H9 (cell line): ENCODE measurements around the gene ST14. TPM values are rescaled to one million over a fixed set of nuclear protein-coding genes. Genes with fewer than 3 reads are reported as not detected.
A peak's percentile ranks its signal among the peaks of the same experiment; 100 is the strongest.

ENCODE experiments used
- DNase-seq: peaks from one replicate; pipeline ENCODE4 v3.0.0-alpha.2; 2017
- H2AFZ ChIP-seq: one replicate; pipeline ENCODE4 v1.6.1; 2013; ENCODE audit warnings: mild to moderate bottlenecking, low read length, control low read depth, moderate library complexity
- H2AK5ac ChIP-seq: 2 replicates; pipeline ENCODE4 v1.6.1; 2013; ENCODE audit warnings: low read length, control low read depth, mixed read lengths; ENCODE audit not compliant: insufficient read length
- H2BK120ac ChIP-seq: one replicate; pipeline ENCODE4 v1.6.1; 2013; ENCODE audit warnings: low read depth, mild to moderate bottlenecking, low read length, control low read depth, inconsistent platforms; ENCODE audit not compliant: poor library complexity, severe bottlenecking
- H2BK12ac ChIP-seq: 2 replicates; pipeline ENCODE4 v1.6.1; 2013; ENCODE audit warnings: low read length, control low read depth, mixed read lengths, low read depth; ENCODE audit not compliant: insufficient read length
- H2BK15ac ChIP-seq: 2 replicates; pipeline ENCODE4 v1.6.1; 2013; ENCODE audit warnings: low read depth, low read length, control low read depth
- H2BK20ac ChIP-seq: one replicate; pipeline ENCODE4 v1.6.1; 2013; ENCODE audit warnings: low read depth, mild to moderate bottlenecking, low read length, control low read depth, inconsistent platforms; ENCODE audit not compliant: poor library complexity, severe bottlenecking
- H2BK5ac ChIP-seq: 2 replicates; pipeline ENCODE4 v1.6.1; 2013; ENCODE audit warnings: low read length, control low read depth, mixed read lengths; ENCODE audit not compliant: insufficient read length
- H3K14ac ChIP-seq: 2 replicates; pipeline ENCODE4 v1.6.1; 2013; ENCODE audit warnings: low read length, control low read depth; ENCODE audit not compliant: insufficient read depth
- H3K18ac ChIP-seq: 2 replicates; pipeline ENCODE4 v1.6.1; 2013; ENCODE audit warnings: low read depth, mild to moderate bottlenecking, mixed read lengths, low read length, control low read depth; ENCODE audit not compliant: insufficient read length
- H3K23ac ChIP-seq: 2 replicates; pipeline ENCODE4 v1.6.1; 2013; ENCODE audit warnings: low read length, control low read depth, mixed read lengths, low read depth; ENCODE audit not compliant: insufficient read length
- H3K23me2 ChIP-seq: 2 replicates; pipeline ENCODE4 v1.6.1; 2013; ENCODE audit warnings: low read depth, mild to moderate bottlenecking, mixed read lengths, low read length, control low read depth; ENCODE audit not compliant: insufficient read length, poor library complexity, severe bottlenecking
- H3K27ac ChIP-seq: 2 replicates; pipeline ENCODE4 v1.5.1; 2013; ENCODE audit warnings: low read length, control low read depth, mixed read lengths, low read depth; ENCODE audit not compliant: insufficient read length
- H3K27me3 ChIP-seq: 2 replicates; pipeline ENCODE4 v1.6.1; 2013; ENCODE audit warnings: low read length, control low read depth, inconsistent platforms; ENCODE audit not compliant: insufficient read depth
- H3K4ac ChIP-seq: 2 replicates; pipeline ENCODE4 v1.6.1; 2013; ENCODE audit warnings: low read depth, mild to moderate bottlenecking, control low read depth, inconsistent platforms, low read length, moderate library complexity
- H3K4me1 ChIP-seq: 2 replicates; pipeline ENCODE4 v1.6.1; 2013; ENCODE audit warnings: low read length, control low read depth, inconsistent platforms; ENCODE audit not compliant: insufficient read depth
- H3K4me2 ChIP-seq: 2 replicates; pipeline ENCODE4 v1.6.1; 2013; ENCODE audit warnings: low read length, control low read depth, mixed read lengths; ENCODE audit not compliant: insufficient read length, insufficient read depth
- H3K56ac ChIP-seq: 2 replicates; pipeline ENCODE4 v1.6.1; 2013; ENCODE audit warnings: low read depth, mild to moderate bottlenecking, mixed read lengths, low read length, control low read depth; ENCODE audit not compliant: insufficient read length
- H3K79me1 ChIP-seq: 2 replicates; pipeline ENCODE4 v1.6.1; 2013; ENCODE audit warnings: low read depth, mild to moderate bottlenecking, moderate library complexity, low read length, control low read depth, inconsistent platforms; ENCODE audit not compliant: insufficient read depth, poor library complexity, severe bottlenecking
- H3K79me2 ChIP-seq: 2 replicates; pipeline ENCODE4 v1.6.1; 2013; ENCODE audit warnings: low read length, control low read depth, inconsistent platforms; ENCODE audit not compliant: insufficient read depth
- H3K9ac ChIP-seq: 2 replicates; pipeline ENCODE4 v1.6.1; 2013; ENCODE audit warnings: low read length, control low read depth, mixed read lengths; ENCODE audit not compliant: insufficient read length; ENCODE audit errors: extremely low read depth
- H3K9me3 ChIP-seq: one replicate; pipeline ENCODE4 v1.6.1; 2013; ENCODE audit warnings: low read depth, low read length, inconsistent platforms; ENCODE audit not compliant: control insufficient read depth
- H3T11ph ChIP-seq: one replicate; pipeline ENCODE4 v1.6.1; 2013; ENCODE audit warnings: mild to moderate bottlenecking, low read length, control low read depth, inconsistent platforms
- H4K20me1 ChIP-seq: one replicate; pipeline ENCODE4 v1.6.1; 2013; ENCODE audit not compliant: control insufficient read depth, insufficient read length, insufficient read depth
- H4K5ac ChIP-seq: 2 replicates; pipeline ENCODE4 v1.6.1; 2013; ENCODE audit warnings: low read depth, mild to moderate bottlenecking, mixed read lengths, low read length, control low read depth; ENCODE audit not compliant: insufficient read length
- H4K8ac ChIP-seq: replicated peaks from 2 replicates; pipeline ENCODE4 v1.6.1; 2013; ENCODE audit warnings: low read length, control low read depth, mixed read lengths, low read depth; ENCODE audit not compliant: insufficient read length
- H4K91ac ChIP-seq: 2 replicates; pipeline ENCODE4 v1.6.1; 2013; ENCODE audit warnings: low read depth, mild to moderate bottlenecking, moderate library complexity, mixed read lengths, low read length, control low read depth; ENCODE audit not compliant: insufficient read length
- H3K27ac Mint-ChIP-seq, 3 experiments: 2 replicates in 2 of 3; 3 replicates in 1 of 3; pipeline ENCODE4 v1.8.0; 2020 to 2021; ENCODE audit warnings: mixed read lengths in 3 of 3, mild to moderate bottlenecking in 1 of 3, moderate library complexity in 1 of 3
- H3K27me3 Mint-ChIP-seq: 2 replicates; pipeline ENCODE4 v1.8.0; 2021; ENCODE audit warnings: low read depth, mild to moderate bottlenecking, moderate library complexity, mixed read lengths
- H3K36me3 Mint-ChIP-seq, 3 experiments: 2 replicates in 2 of 3; 3 replicates in 1 of 3; pipeline ENCODE4 v1.8.0; 2020 to 2021; ENCODE audit warnings: low read depth in 3 of 3, mixed read lengths in 3 of 3; ENCODE audit not compliant: insufficient read depth in 1 of 3
- H3K4me1 Mint-ChIP-seq, 2 experiments: 2 replicates each; pipeline ENCODE4 v1.8.0; 2020; ENCODE audit warnings: mixed read lengths in 2 of 2
- H3K4me3 Mint-ChIP-seq, 2 experiments: 2 replicates in 1 of 2; 3 replicates in 1 of 2; pipeline ENCODE4 v1.8.0; 2020 to 2021; ENCODE audit warnings: mild to moderate bottlenecking in 2 of 2, mixed read lengths in 2 of 2, moderate library complexity in 1 of 2
- H3K9me3 Mint-ChIP-seq, 2 experiments: 2 replicates in 1 of 2; 3 replicates in 1 of 2; pipeline ENCODE4 v1.8.0; 2020; ENCODE audit warnings: mild to moderate bottlenecking in 2 of 2, mixed read lengths in 2 of 2, moderate library complexity in 1 of 2
- CTCF ChIP-seq: fragments of 200-600 bp; sonication (generic); conservative IDR thresholded peaks from 3 replicates; pipeline ENCODE4 v1.8.0; 2021; ENCODE audit warnings: antibody characterized with exemption, mild to moderate bottlenecking
- WGBS: extraction: QIAGEN DNeasy Blood & Tissue Kit; methylation state at CpG from one replicate; pipeline ENCODE4 v1.1.7; 2013; ENCODE audit warnings: missing lambda C conversion rate, low lambda C conversion rate, mixed read lengths; ENCODE audit not compliant: insufficient read length; ENCODE audit errors: extremely low coverage; 5-methylcytosine and 5-hydroxymethylcytosine counted together
- total RNA-seq: library from RNA; stranded (reverse); gene quantifications from 2 replicates; pipeline ENCODE4 v1.2.1, GENCODE V29; 2021

Gene ST14
- total RNA-seq, 1 experiment from 2014 or later: 22.4 TPM

GRCh38 chr11:130211144-130211543 is 51.6 kb downstream of the ST14 start:
- H3K79me1 ChIP-seq: no peaks in the 10 kb centered on the region
- Mint-ChIP-seq H3K27ac (no peak overlapping the region), H3K9me3 (no peaks in the 10 kb centered on the region; a peak in 1 of 5 replicates), H3K36me3 (no peaks in the 10 kb centered on the region; a peak in 1 of 7 replicates), H3K4me3 (no peak overlapping the region), H3K4me1 (peaks cover 6 to 7% of the 10 kb centered on the region in 2 experiments; a peak in 3 of 4 replicates), H3K27me3 (peaks cover 4% of the 10 kb centered on the region)
- H2AK5ac ChIP-seq: no peak overlapping the region
- no peaks in the 10 kb centered on the region for H4K20me1 ChIP-seq
- WGBS: no CpG with 5 or more reads among the region's 3 CpGs
- no peak overlapping the region for H2BK15ac ChIP-seq
- no peak overlapping the region for H3K56ac ChIP-seq
- H2BK5ac ChIP-seq: no peak overlapping the region
- no peak overlapping the region for H3K4ac ChIP-seq
- no peaks in the 10 kb centered on the region for H3K9me3 ChIP-seq
- H2BK20ac ChIP-seq: no peak overlapping the region
- H3K23ac ChIP-seq: no peak overlapping the region
- no peak overlapping the region for H2BK120ac ChIP-seq
- H3K79me2 ChIP-seq: no peaks in the 10 kb centered on the region
- H3T11ph ChIP-seq: no peak overlapping the region
- no peak overlapping the region for H4K91ac ChIP-seq
- H2AFZ ChIP-seq: no peak overlapping the region
- no peak overlapping the region for H4K5ac ChIP-seq
- no peak overlapping the region for H3K14ac ChIP-seq
- no peaks in the 10 kb centered on the region for H3K27me3 ChIP-seq
- no peak overlapping the region for H3K18ac ChIP-seq
- TF ChIP-seq CTCF: no peak
- DNase-seq: peak; percentile 19
- H4K8ac ChIP-seq: no peak overlapping the region
- no peaks in the 10 kb centered on the region for H3K23me2 ChIP-seq
- H3K9ac ChIP-seq: no peak overlapping the region
- no peak overlapping the region for H2BK12ac ChIP-seq
- no peak overlapping the region for H3K27ac ChIP-seq
- no peaks in the 10 kb centered on the region; the same call in 1 of the 2 replicates for H3K4me1 ChIP-seq
- H3K4me2 ChIP-seq: no peak overlapping the region
